Spleen (tissue), 7 donors: ENCODE data around the gene ABCA10.

Experiments used
- CTCF ChIP-seq, 11 experiments: fragments of 200-600 bp in 7 of 11; fragments of 450-650 bp in 4 of 11; sonication (generic) in 4 of 11; IDR thresholded peaks in 8 of 11; conservative IDR thresholded peaks in 3 of 11; 1 replicate in 7 of 11; 2 replicates in 4 of 11; pipeline versions ENCODE4 v1.4.0 to v1.8.0; 2016 to 2021; ENCODE audit warnings: antibody characterized with exemption in 11 of 11, inconsistent platforms in 4 of 11, mild to moderate bottlenecking in 1 of 11
- POLR2A ChIP-seq, 3 donors: fragments of 450-650 bp; IDR thresholded peaks; one replicate each; pipeline ENCODE4 v1.5.1; 2017; ENCODE audit warnings: antibody characterized with exemption in 3 of 3, mild to moderate bottlenecking in 1 of 3
- POLR2AphosphoS5 ChIP-seq, 3 donors: sonication (generic); formaldehyde crosslinking; IDR thresholded peaks; one replicate each; pipeline ENCODE4 v1.5.1; 2017; ENCODE audit warnings: antibody characterized with exemption in 3 of 3
- donor health status: DM: no; HTN: no; CAD: no; lungs with moderate emphysema.
- donor health status: DM: no; HTN: no; CAD: no.
- donor health status: DM: no; HTN: no; CAD: no.

GRCh38 chr17:69192754-69193153 is 35.9 kb downstream of the ABCA10 start:
- no peak for TF ChIP-seq CTCF (IDR thresholded peaks at IDR 0.05 in 8 of 11, conservative IDR thresholded peaks at IDR 0.05 in 3 of 11)
- no peak for TF ChIP-seq POLR2AphosphoS5 (IDR thresholded peaks at IDR 0.05)
- TF ChIP-seq POLR2A (IDR thresholded peaks at IDR 0.05): no peak
